Liver (tissue), 3 donors: ENCODE measurements around the gene UMODL1.

Experiments used
- CTCF ChIP-seq: fragments of 150-350 bp; IDR thresholded peaks from 2 replicates; pipeline ENCODE4 v1.5.1; 2017; ENCODE audit warnings: improper control_type of control experiment, low read depth, low read length; ENCODE audit not compliant: missing input control
- GABPA ChIP-seq, 2 donors: IDR thresholded peaks in 1 of 2; conservative IDR thresholded peaks in 1 of 2; 2 replicates each; pipeline ENCODE4 v1.6.1; 2016; ENCODE audit warnings: antibody characterized with exemption in 2 of 2, mild to moderate bottlenecking in 1 of 2, moderate library complexity in 1 of 2
- MAX ChIP-seq: IDR thresholded peaks from 2 replicates; pipeline ENCODE4 v1.6.1; 2016; ENCODE audit warnings: antibody characterized with exemption
- REST ChIP-seq: IDR thresholded peaks from 2 replicates; pipeline ENCODE4 v1.6.1; 2016; ENCODE audit warnings: antibody characterized with exemption, mild to moderate bottlenecking
- TAF1 ChIP-seq: conservative IDR thresholded peaks from 2 replicates; pipeline ENCODE4 v1.6.1; 2016; ENCODE audit warnings: antibody characterized with exemption, mild to moderate bottlenecking
- YY1 ChIP-seq: IDR thresholded peaks from 2 replicates; pipeline ENCODE4 v1.6.1; 2016; ENCODE audit warnings: antibody characterized with exemption, mild to moderate bottlenecking
- donor health status: healthy.
- donor health status: healthy.

- peak; percentile 94 for TF ChIP-seq YY1
- no peak for TF ChIP-seq CTCF
- TF ChIP-seq MAX, result peak; percentile 98
- peak; percentile 62 for TF ChIP-seq TAF1
- TF ChIP-seq REST, result peak; percentile 79
- TF ChIP-seq GABPA (IDR thresholded peaks at IDR 0.05 in 1 of 2, conservative IDR thresholded peaks at IDR 0.05 in 1 of 2), result peak in 1 of 2 donors; percentile 62
These were observed 33.2 kb upstream of the UMODL1 start for GRCh38 chr21:42037943-42038342.
